H9 (cell line): ENCODE measurements around the gene FYCO1. TPM values are rescaled to one million over a fixed set of nuclear protein-coding genes. Genes with fewer than 3 reads are reported as not detected.

Experiments
- DNase-seq: peaks from one replicate; pipeline ENCODE4 v3.0.0-alpha.2; 2017
- H2AFZ ChIP-seq: one replicate; pipeline ENCODE4 v1.6.1; 2013; ENCODE audit warnings: mild to moderate bottlenecking, low read length, control low read depth, moderate library complexity
- H2AK5ac ChIP-seq: 2 replicates; pipeline ENCODE4 v1.6.1; 2013; ENCODE audit warnings: low read length, control low read depth, mixed read lengths; ENCODE audit not compliant: insufficient read length
- H2BK120ac ChIP-seq: one replicate; pipeline ENCODE4 v1.6.1; 2013; ENCODE audit warnings: low read depth, mild to moderate bottlenecking, low read length, control low read depth, inconsistent platforms; ENCODE audit not compliant: poor library complexity, severe bottlenecking
- H2BK12ac ChIP-seq: 2 replicates; pipeline ENCODE4 v1.6.1; 2013; ENCODE audit warnings: low read length, control low read depth, mixed read lengths, low read depth; ENCODE audit not compliant: insufficient read length
- H2BK15ac ChIP-seq: 2 replicates; pipeline ENCODE4 v1.6.1; 2013; ENCODE audit warnings: low read depth, low read length, control low read depth
- H2BK20ac ChIP-seq: one replicate; pipeline ENCODE4 v1.6.1; 2013; ENCODE audit warnings: low read depth, mild to moderate bottlenecking, low read length, control low read depth, inconsistent platforms; ENCODE audit not compliant: poor library complexity, severe bottlenecking
- H2BK5ac ChIP-seq: 2 replicates; pipeline ENCODE4 v1.6.1; 2013; ENCODE audit warnings: low read length, control low read depth, mixed read lengths; ENCODE audit not compliant: insufficient read length
- H3K14ac ChIP-seq: 2 replicates; pipeline ENCODE4 v1.6.1; 2013; ENCODE audit warnings: low read length, control low read depth; ENCODE audit not compliant: insufficient read depth
- H3K18ac ChIP-seq: 2 replicates; pipeline ENCODE4 v1.6.1; 2013; ENCODE audit warnings: low read depth, mild to moderate bottlenecking, mixed read lengths, low read length, control low read depth; ENCODE audit not compliant: insufficient read length
- H3K23ac ChIP-seq: 2 replicates; pipeline ENCODE4 v1.6.1; 2013; ENCODE audit warnings: low read length, control low read depth, mixed read lengths, low read depth; ENCODE audit not compliant: insufficient read length
- H3K23me2 ChIP-seq: 2 replicates; pipeline ENCODE4 v1.6.1; 2013; ENCODE audit warnings: low read depth, mild to moderate bottlenecking, mixed read lengths, low read length, control low read depth; ENCODE audit not compliant: insufficient read length, poor library complexity, severe bottlenecking
- H3K27ac ChIP-seq: 2 replicates; pipeline ENCODE4 v1.5.1; 2013; ENCODE audit warnings: low read length, control low read depth, mixed read lengths, low read depth; ENCODE audit not compliant: insufficient read length
- H3K27me3 ChIP-seq: 2 replicates; pipeline ENCODE4 v1.6.1; 2013; ENCODE audit warnings: low read length, control low read depth, inconsistent platforms; ENCODE audit not compliant: insufficient read depth
- H3K4ac ChIP-seq: 2 replicates; pipeline ENCODE4 v1.6.1; 2013; ENCODE audit warnings: low read depth, mild to moderate bottlenecking, control low read depth, inconsistent platforms, low read length, moderate library complexity
- H3K4me1 ChIP-seq: 2 replicates; pipeline ENCODE4 v1.6.1; 2013; ENCODE audit warnings: low read length, control low read depth, inconsistent platforms; ENCODE audit not compliant: insufficient read depth
- H3K4me2 ChIP-seq: 2 replicates; pipeline ENCODE4 v1.6.1; 2013; ENCODE audit warnings: low read length, control low read depth, mixed read lengths; ENCODE audit not compliant: insufficient read length, insufficient read depth
- H3K56ac ChIP-seq: 2 replicates; pipeline ENCODE4 v1.6.1; 2013; ENCODE audit warnings: low read depth, mild to moderate bottlenecking, mixed read lengths, low read length, control low read depth; ENCODE audit not compliant: insufficient read length
- H3K79me1 ChIP-seq: 2 replicates; pipeline ENCODE4 v1.6.1; 2013; ENCODE audit warnings: low read depth, mild to moderate bottlenecking, moderate library complexity, low read length, control low read depth, inconsistent platforms; ENCODE audit not compliant: insufficient read depth, poor library complexity, severe bottlenecking
- H3K79me2 ChIP-seq: 2 replicates; pipeline ENCODE4 v1.6.1; 2013; ENCODE audit warnings: low read length, control low read depth, inconsistent platforms; ENCODE audit not compliant: insufficient read depth
- H3K9ac ChIP-seq: 2 replicates; pipeline ENCODE4 v1.6.1; 2013; ENCODE audit warnings: low read length, control low read depth, mixed read lengths; ENCODE audit not compliant: insufficient read length; ENCODE audit errors: extremely low read depth
- H3K9me3 ChIP-seq: one replicate; pipeline ENCODE4 v1.6.1; 2013; ENCODE audit warnings: low read depth, low read length, inconsistent platforms; ENCODE audit not compliant: control insufficient read depth
- H3T11ph ChIP-seq: one replicate; pipeline ENCODE4 v1.6.1; 2013; ENCODE audit warnings: mild to moderate bottlenecking, low read length, control low read depth, inconsistent platforms
- H4K20me1 ChIP-seq: one replicate; pipeline ENCODE4 v1.6.1; 2013; ENCODE audit not compliant: control insufficient read depth, insufficient read length, insufficient read depth
- H4K5ac ChIP-seq: 2 replicates; pipeline ENCODE4 v1.6.1; 2013; ENCODE audit warnings: low read depth, mild to moderate bottlenecking, mixed read lengths, low read length, control low read depth; ENCODE audit not compliant: insufficient read length
- H4K8ac ChIP-seq: replicated peaks from 2 replicates; pipeline ENCODE4 v1.6.1; 2013; ENCODE audit warnings: low read length, control low read depth, mixed read lengths, low read depth; ENCODE audit not compliant: insufficient read length
- H4K91ac ChIP-seq: 2 replicates; pipeline ENCODE4 v1.6.1; 2013; ENCODE audit warnings: low read depth, mild to moderate bottlenecking, moderate library complexity, mixed read lengths, low read length, control low read depth; ENCODE audit not compliant: insufficient read length
- H3K27ac Mint-ChIP-seq, 3 experiments: 2 replicates in 2 of 3; 3 replicates in 1 of 3; pipeline ENCODE4 v1.8.0; 2020 to 2021; ENCODE audit warnings: mixed read lengths in 3 of 3, mild to moderate bottlenecking in 1 of 3, moderate library complexity in 1 of 3
- H3K27me3 Mint-ChIP-seq: 2 replicates; pipeline ENCODE4 v1.8.0; 2021; ENCODE audit warnings: low read depth, mild to moderate bottlenecking, moderate library complexity, mixed read lengths
- H3K36me3 Mint-ChIP-seq, 3 experiments: 2 replicates in 2 of 3; 3 replicates in 1 of 3; pipeline ENCODE4 v1.8.0; 2020 to 2021; ENCODE audit warnings: low read depth in 3 of 3, mixed read lengths in 3 of 3; ENCODE audit not compliant: insufficient read depth in 1 of 3
- H3K4me1 Mint-ChIP-seq, 2 experiments: 2 replicates each; pipeline ENCODE4 v1.8.0; 2020; ENCODE audit warnings: mixed read lengths in 2 of 2
- H3K4me3 Mint-ChIP-seq, 2 experiments: 2 replicates in 1 of 2; 3 replicates in 1 of 2; pipeline ENCODE4 v1.8.0; 2020 to 2021; ENCODE audit warnings: mild to moderate bottlenecking in 2 of 2, mixed read lengths in 2 of 2, moderate library complexity in 1 of 2
- H3K9me3 Mint-ChIP-seq, 2 experiments: 2 replicates in 1 of 2; 3 replicates in 1 of 2; pipeline ENCODE4 v1.8.0; 2020; ENCODE audit warnings: mild to moderate bottlenecking in 2 of 2, mixed read lengths in 2 of 2, moderate library complexity in 1 of 2
- CTCF ChIP-seq: fragments of 200-600 bp; sonication (generic); conservative IDR thresholded peaks from 3 replicates; pipeline ENCODE4 v1.8.0; 2021; ENCODE audit warnings: antibody characterized with exemption, mild to moderate bottlenecking
- WGBS: extraction: QIAGEN DNeasy Blood & Tissue Kit; methylation state at CpG from one replicate; pipeline ENCODE4 v1.1.7; 2013; ENCODE audit warnings: missing lambda C conversion rate, low lambda C conversion rate, mixed read lengths; ENCODE audit not compliant: insufficient read length; ENCODE audit errors: extremely low coverage; 5-methylcytosine and 5-hydroxymethylcytosine counted together
- total RNA-seq: library from RNA; stranded (reverse); gene quantifications from 2 replicates; pipeline ENCODE4 v1.2.1, GENCODE V29; 2021

FYCO1 gene
- total RNA-seq, 1 experiment from 2014 or later: 10.4 TPM

- H4K20me1 ChIP-seq: no peaks in the 10 kb centered on the region
- WGBS: no CpG with 5 or more reads among the region's 2 CpGs
- no peak overlapping the region for H4K8ac ChIP-seq
Measured at GRCh38 chr3:45878124-45878523, 117.5 kb downstream of the FYCO1 start.

More at GRCh38 chr3:45878124-45878523, 117.5 kb downstream of the FYCO1 start:
- H3K79me2 ChIP-seq: no peaks in the 10 kb centered on the region
- H4K91ac ChIP-seq: no peak overlapping the region
- Mint-ChIP-seq H3K36me3 (no peaks in the 10 kb centered on the region), H3K27ac (no peak overlapping the region), H3K4me1 (no peaks in the 10 kb centered on the region), H3K27me3 (peaks cover 3% of the 10 kb centered on the region; the same call in 1 of the 2 replicates), H3K9me3 (no peaks in the 10 kb centered on the region), H3K4me3 (no peak overlapping the region)
- H3K9me3 ChIP-seq: no peaks in the 10 kb centered on the region
- H2BK15ac ChIP-seq: no peak overlapping the region
- H2BK20ac ChIP-seq: no peak overlapping the region
- H2BK5ac ChIP-seq: no peak overlapping the region
- H3K56ac ChIP-seq: no peak overlapping the region
- H3K23me2 ChIP-seq: no peaks in the 10 kb centered on the region
- H3K4me2 ChIP-seq: no peak overlapping the region
- no peak overlapping the region for H3K14ac ChIP-seq
- DNase-seq: no peak
- H3T11ph ChIP-seq: no peak overlapping the region
- H2AFZ ChIP-seq: no peak overlapping the region
- H2BK120ac ChIP-seq: no peak overlapping the region
- no peak for TF ChIP-seq CTCF
- H3K4me1 ChIP-seq: no peaks in the 10 kb centered on the region
- no peak overlapping the region for H3K27ac ChIP-seq
- H3K18ac ChIP-seq: no peak overlapping the region
- no peaks in the 10 kb centered on the region for H3K27me3 ChIP-seq
- no peak overlapping the region for H2BK12ac ChIP-seq
- no peak overlapping the region for H3K4ac ChIP-seq
- H3K79me1 ChIP-seq: no peaks in the 10 kb centered on the region
- no peak overlapping the region for H3K9ac ChIP-seq
- no peak overlapping the region for H3K23ac ChIP-seq
- H2AK5ac ChIP-seq: no peak overlapping the region
- no peak overlapping the region for H4K5ac ChIP-seq
